22Rv1 (cell line): ENCODE results near the gene MAST1.

Experiments used
- CTCF ChIP-seq: fragments of 450-650 bp; IDR thresholded peaks from 2 replicates; pipeline ENCODE4 v1.5.1; 2017; ENCODE audit warnings: mild to moderate bottlenecking
- ZFX ChIP-seq: fragments of 450-650 bp; IDR thresholded peaks from 2 replicates; pipeline ENCODE4 v1.6.1; 2017; ENCODE audit warnings: antibody characterized with exemption, borderline replicate concordance

- TF ChIP-seq CTCF (no peak), ZFX (no peak)
Observed at GRCh38 chr19:12886651-12886968, 48.3 kb downstream of the MAST1 start.
